Omental fat pad (tissue), 4 donors: Measurements from ENCODE around the gene TMEM138. TPM values are rescaled to one million over a fixed set of nuclear protein-coding genes. Genes with fewer than 3 reads are reported as not detected.

ENCODE experiments used
- ATAC-seq: fragments of 150-250 bp; one replicate; pipeline ENCODE4 v1.9.1; 2016; ENCODE audit warnings: mild to moderate bottlenecking, moderate library complexity; ENCODE audit not compliant: low FRiP score
- DNase-seq: peaks from one replicate; pipeline ENCODE4 v3.0.0-alpha.2; 2019; ENCODE audit warnings: low spot score
- total RNA-seq, 4 donors: library from RNA; depleted of rRNA; stranded (reverse); fragments of >200 nt; gene quantifications; one replicate each; pipeline ENCODE4 v1.1.0, GENCODE V29; 2016
- TF ChIP-seq, protein P1 (sequence below), 3 donors: fragments of 450-650 bp; IDR thresholded peaks; one replicate each; pipeline ENCODE4 v1.5.1; 2016 to 2017; ENCODE audit warnings: antibody characterized with exemption in 3 of 3, mild to moderate bottlenecking in 3 of 3, moderate library complexity in 2 of 3

The TMEM138 gene
- total RNA-seq, 4 donors from 2014 or later, result 31.6 to 40.8 (median 38.1) TPM

DNA sequence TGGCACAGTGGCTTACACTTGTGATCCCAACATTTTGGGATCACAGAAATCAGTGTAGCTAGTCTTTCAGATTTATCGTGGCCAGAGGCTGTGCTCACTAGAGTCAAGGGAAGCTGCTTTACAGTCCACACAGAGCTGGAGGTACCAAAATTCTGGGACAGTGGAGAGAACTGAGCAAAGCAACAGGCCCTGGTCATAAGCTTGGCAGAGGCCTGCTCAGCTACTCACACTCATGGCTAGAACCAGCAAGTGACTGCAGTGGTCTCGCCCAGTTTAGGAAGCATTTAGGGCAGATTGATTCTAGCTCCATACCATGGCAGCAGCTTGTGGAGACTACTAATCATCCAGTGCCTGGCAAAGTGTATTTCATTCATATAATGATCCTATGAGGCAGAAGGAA is 39.0 kb downstream of the TMEM138 start:
- TF ChIP-seq, protein P1, sequence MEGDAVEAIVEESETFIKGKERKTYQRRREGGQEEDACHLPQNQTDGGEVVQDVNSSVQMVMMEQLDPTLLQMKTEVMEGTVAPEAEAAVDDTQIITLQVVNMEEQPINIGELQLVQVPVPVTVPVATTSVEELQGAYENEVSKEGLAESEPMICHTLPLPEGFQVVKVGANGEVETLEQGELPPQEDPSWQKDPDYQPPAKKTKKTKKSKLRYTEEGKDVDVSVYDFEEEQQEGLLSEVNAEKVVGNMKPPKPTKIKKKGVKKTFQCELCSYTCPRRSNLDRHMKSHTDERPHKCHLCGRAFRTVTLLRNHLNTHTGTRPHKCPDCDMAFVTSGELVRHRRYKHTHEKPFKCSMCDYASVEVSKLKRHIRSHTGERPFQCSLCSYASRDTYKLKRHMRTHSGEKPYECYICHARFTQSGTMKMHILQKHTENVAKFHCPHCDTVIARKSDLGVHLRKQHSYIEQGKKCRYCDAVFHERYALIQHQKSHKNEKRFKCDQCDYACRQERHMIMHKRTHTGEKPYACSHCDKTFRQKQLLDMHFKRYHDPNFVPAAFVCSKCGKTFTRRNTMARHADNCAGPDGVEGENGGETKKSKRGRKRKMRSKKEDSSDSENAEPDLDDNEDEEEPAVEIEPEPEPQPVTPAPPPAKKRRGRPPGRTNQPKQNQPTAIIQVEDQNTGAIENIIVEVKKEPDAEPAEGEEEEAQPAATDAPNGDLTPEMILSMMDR (IDR thresholded peaks at IDR 0.05), result no peak
- ATAC-seq (no peak), DNase-seq (no peak)

DNA sequence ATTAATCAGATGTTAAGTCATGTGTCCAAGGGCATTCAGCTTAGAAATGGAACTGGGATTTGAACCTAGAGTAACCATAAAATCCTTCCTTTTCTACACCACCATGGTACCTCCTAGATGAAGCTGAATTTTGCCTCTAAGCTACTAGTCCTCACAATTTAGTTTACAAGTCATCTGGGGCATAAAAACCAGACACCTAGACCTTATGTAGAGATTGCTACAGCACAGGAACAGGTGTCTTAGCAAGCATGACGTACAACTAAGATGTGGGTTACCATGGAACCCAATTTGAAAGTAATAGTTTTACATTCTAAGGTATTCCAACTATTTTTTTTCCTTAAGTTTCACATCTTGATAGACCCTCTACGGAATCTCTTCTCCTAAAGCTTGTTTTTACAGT is 39.4 kb downstream of the TMEM138 start:
- ATAC-seq (no peak), DNase-seq (no peak)
- TF ChIP-seq, protein P1 (IDR thresholded peaks at IDR 0.05), result no peak

DNA sequence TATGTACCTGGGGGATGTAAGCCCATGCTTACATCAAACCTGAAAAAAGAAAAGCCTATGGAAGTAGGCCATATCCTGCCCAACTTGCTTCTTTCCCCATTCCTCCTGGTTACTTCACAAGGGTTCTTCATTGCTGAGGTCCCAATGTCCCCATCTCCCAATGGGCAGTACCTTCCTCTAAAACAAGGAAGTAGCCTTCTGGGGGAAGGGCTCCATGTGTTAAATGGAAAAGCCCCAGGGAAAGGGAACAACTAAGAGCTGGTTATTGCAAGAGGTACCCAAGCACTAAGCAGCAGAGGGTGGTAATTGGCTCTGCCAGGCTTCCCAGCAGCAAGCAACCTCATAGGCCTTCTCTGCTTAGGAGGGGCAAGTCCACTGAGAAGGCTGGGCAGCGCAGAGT is 41.5 kb downstream of the TMEM138 start:
- no peak for ATAC-seq

DNA sequence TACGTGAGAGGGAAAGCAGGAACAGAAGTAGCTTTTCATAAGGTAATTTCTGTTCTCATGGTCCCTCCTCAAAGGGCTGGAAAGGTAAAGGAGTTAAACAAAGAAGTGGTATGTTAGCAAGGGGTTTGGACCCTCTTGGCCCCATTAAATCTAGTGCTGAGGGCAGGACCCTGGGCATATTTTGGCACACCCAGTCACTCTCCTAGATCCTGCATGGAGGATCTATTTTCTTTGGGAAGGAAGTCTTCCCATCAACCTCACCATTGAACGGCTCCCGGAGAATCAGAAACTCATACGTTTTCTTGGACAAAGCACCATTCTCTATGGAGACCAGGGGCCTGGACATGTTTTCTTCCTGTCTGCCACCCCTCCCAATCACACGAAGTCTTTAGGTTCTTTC is 41.9 kb downstream of the TMEM138 start:
- no peak for ATAC-seq
- DNase-seq, result no peak
- TF ChIP-seq, protein P1 (IDR thresholded peaks at IDR 0.05), result no peak

More for the DNA sequence above, 41.5 kb downstream of the TMEM138 start:
- TF ChIP-seq, protein P1 (IDR thresholded peaks at IDR 0.05), result no peak
- no peak for DNase-seq

DNA sequence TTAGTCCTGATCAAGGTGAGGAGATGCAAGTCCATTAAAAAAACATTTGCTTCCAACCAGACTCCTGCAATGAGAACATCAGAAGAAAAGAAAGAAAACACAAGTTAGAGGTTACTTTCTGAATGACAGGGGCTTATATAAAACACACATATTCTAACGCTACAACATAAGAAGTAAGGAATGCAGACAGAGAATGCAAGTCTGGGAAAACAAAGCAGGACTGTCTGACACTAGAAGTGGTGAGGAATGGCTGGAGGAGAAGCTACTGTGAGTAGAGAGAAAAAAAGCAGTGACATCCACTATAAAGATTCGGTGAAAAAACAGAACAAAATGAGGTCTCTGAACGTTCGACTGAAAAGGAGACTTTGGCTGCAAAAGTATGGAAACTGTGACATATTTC is 42.5 kb downstream of the TMEM138 start:
- ATAC-seq (no peak), DNase-seq (no peak)
- TF ChIP-seq, protein P1 (IDR thresholded peaks at IDR 0.05), result no peak

DNA sequence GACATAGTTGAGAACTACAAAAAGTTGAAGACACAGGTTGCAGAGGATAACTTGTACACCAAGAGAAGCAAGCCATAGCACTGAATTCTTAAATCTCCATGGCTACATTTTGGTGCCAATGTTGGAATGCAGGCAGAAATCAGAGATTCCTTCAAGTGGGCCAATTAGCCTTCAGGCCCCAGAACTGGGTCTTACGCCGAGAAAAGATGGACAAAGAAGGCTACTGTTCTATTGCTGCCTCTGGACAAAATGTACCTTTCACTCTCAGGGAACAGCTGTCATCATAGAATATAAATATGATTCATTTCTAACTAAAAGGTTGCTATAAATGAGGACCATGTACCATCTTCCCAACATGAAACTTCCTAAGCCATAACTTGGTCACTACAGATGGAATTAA is 43.9 kb downstream of the TMEM138 start:
- TF ChIP-seq, protein P1 (IDR thresholded peaks at IDR 0.05), result no peak

DNA sequence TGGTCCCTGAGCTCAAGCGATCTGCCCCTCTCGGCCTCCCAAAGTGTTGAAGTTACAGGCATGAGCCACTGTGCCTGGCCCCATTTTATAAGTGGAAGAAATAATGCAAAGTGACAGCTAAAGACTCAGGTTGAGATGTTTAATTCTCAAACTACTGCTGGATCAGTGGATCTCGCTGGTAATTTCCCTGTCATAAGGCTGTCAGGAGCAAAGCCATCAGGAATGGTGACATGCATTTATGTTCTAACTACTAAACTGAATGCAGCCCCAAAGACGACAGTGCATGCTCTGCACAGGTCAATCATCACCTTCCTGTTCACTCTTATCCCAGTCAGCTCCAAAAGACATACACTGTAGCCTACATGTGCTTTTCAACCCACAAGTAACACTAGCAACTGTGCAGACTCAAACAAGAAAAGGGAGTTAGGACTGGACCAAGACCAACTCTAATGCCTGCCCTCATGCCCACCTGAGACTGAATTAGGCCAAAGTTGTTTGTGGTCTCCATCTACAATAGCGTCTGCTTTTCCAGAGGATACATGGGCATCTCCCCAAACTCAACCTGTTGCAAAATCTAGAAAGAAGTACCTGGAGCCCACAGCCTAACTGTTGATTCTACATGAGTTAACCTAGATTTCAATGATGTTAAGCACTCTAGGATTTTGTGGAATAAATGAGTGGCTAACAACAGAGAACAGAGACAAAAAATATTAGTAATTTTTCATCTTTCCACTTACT is 45.0 kb downstream of the TMEM138 start:
- DNase-seq (no peak), ATAC-seq (no peak)
- TF ChIP-seq, protein P1 (IDR thresholded peaks at IDR 0.05), result no peak

More for the DNA sequence above, 43.9 kb downstream of the TMEM138 start:
- no peak for ATAC-seq
- DNase-seq, result no peak
